K562 (cell line): Measurements from ENCODE around the gene CD40. TPM values are rescaled to one million over a fixed set of nuclear protein-coding genes. Genes with fewer than 3 reads are reported as not detected.

Experiments
- ATAC-seq: fragments of 200-7000 bp; cut with Tn5 transposase; 3 replicates; pipeline ENCODE4 v1.9.1; 2020; ENCODE audit warnings: moderate library complexity
- BruUV-seq: library from RNA; stranded (reverse); fragments of 400-500 nt; replicated peaks from 2 replicates; lab custom pipeline; 2021; lab: Mats Ljungman, UMichigan
- CTCF ChIA-PET: fragments of 300-600 bp; formaldehyde crosslinking; extraction: SDS; loops from one replicate; lab custom pipeline; 2021; ENCODE audit warnings: low intra/inter-chr PET ratio; lab: Yijun Ruan, JAX
- POLR2A ChIA-PET: fragments of 300-600, 350-650 bp; sonication (Branson Sonifier 250); formaldehyde crosslinking; extraction: SDS; loops from one replicate; lab custom pipeline; 2021; ENCODE audit warnings: antibody characterized with exemption, inconsistent platforms; lab: Yijun Ruan, JAX
- DNase-seq, 4 experiments: peaks; one replicate each; pipeline versions ENCODE4 v3.0.0 to v3.0.0-alpha.2; 2011 to 2018; ENCODE audit warnings: low spot score in 3 of 4, mixed read lengths in 3 of 4; ENCODE audit errors: extremely low read depth in 1 of 4
- FAIRE-seq: peaks from 2 replicates; lab custom pipeline; 2011; peaks lifted over from hg19 to GRCh38; lab: Jason Lieb, UNC
- H2AFZ ChIP-seq: 2 replicates; pipeline ENCODE4 v1.6.0; 2011; ENCODE audit warnings: low read depth, low read length, control low read depth, inconsistent platforms
- H3K27ac ChIP-seq: fragments of 200-600 bp; 3 replicates; pipeline ENCODE4 v1.8.0; 2011; ENCODE audit warnings: low read depth, mild to moderate bottlenecking, control low read depth, inconsistent platforms, low read length, moderate library complexity, mixed read lengths; ENCODE audit errors: extremely low read depth
- H3K27me3 ChIP-seq, 2 experiments: fragments of 300-600 bp in 1 of 2; 2 replicates in 1 of 2; 3 replicates in 1 of 2; pipeline versions ENCODE4 v1.6.0 to v1.8.0; 2011; ENCODE audit warnings: inconsistent platforms in 2 of 2, low read length in 2 of 2, mild to moderate bottlenecking in 1 of 2, mixed read lengths in 1 of 2, moderate library complexity in 1 of 2; ENCODE audit not compliant: control insufficient read depth in 2 of 2, insufficient read depth in 2 of 2
- H3K36me3 ChIP-seq: fragments of 300-600 bp; 3 replicates; pipeline ENCODE4 v1.8.0; 2011; ENCODE audit warnings: mild to moderate bottlenecking, low read length, inconsistent platforms; ENCODE audit not compliant: control insufficient read depth, insufficient read depth
- H3K4me1 ChIP-seq, 2 experiments: fragments of 200-600 bp in 1 of 2; replicated peaks in 1 of 2; 2 replicates in 1 of 2; 3 replicates in 1 of 2; pipeline versions ENCODE4 v1.5.1 to v1.8.0; 2011; ENCODE audit warnings: inconsistent platforms in 2 of 2, low read length in 2 of 2, mild to moderate bottlenecking in 1 of 2, mixed read lengths in 1 of 2, moderate library complexity in 1 of 2; ENCODE audit not compliant: control insufficient read depth in 2 of 2, insufficient read depth in 2 of 2
- H3K4me2 ChIP-seq: 2 replicates; pipeline ENCODE4 v1.6.1; 2011; ENCODE audit warnings: low read length, control low read depth, inconsistent platforms, mixed read lengths; ENCODE audit not compliant: insufficient read depth
- H3K4me3 ChIP-seq: fragments of 200-600 bp; sonication (generic), shearing (Covaris generic); 2 replicates; pipeline ENCODE4 v1.5.1; 2016; ENCODE audit warnings: control low read depth, inconsistent platforms
- H3K79me2 ChIP-seq: fragments of 200-600 bp; 3 replicates; pipeline ENCODE4 v1.8.0; 2011; ENCODE audit warnings: low read length, inconsistent platforms; ENCODE audit not compliant: control insufficient read depth, insufficient read depth
- H3K9ac ChIP-seq, 2 experiments: 2 replicates each; pipeline versions ENCODE4 v1.6.0 to v1.6.1; 2011; ENCODE audit warnings: low read depth in 2 of 2, low read length in 2 of 2, control low read depth in 1 of 2, inconsistent platforms in 1 of 2, mild to moderate bottlenecking in 1 of 2, mixed read lengths in 1 of 2; ENCODE audit not compliant: insufficient read depth in 1 of 2
- H3K9me1 ChIP-seq: one replicate; pipeline ENCODE4 v1.6.0; 2011; ENCODE audit warnings: inconsistent platforms, mild to moderate bottlenecking, low read length, moderate library complexity; ENCODE audit not compliant: control insufficient read depth, insufficient read depth
- H3K9me3 ChIP-seq: replicated peaks from 2 replicates; pipeline ENCODE4 v1.5.1; 2011; ENCODE audit warnings: low read depth, low read length, inconsistent platforms; ENCODE audit not compliant: control insufficient read depth, insufficient read depth
- H4K20me1 ChIP-seq: replicated peaks from 2 replicates; pipeline ENCODE4 v1.6.1; 2011; ENCODE audit warnings: low read length, inconsistent platforms, mixed read lengths; ENCODE audit not compliant: control insufficient read depth, insufficient read depth
- BRF1 ChIP-seq: IDR thresholded peaks from 3 replicates; pipeline ENCODE4 v1.6.1; 2011; ENCODE audit warnings: borderline replicate concordance, mild to moderate bottlenecking; ENCODE audit not compliant: insufficient read length; ENCODE audit errors: extremely low read depth
- DACH1 ChIP-seq: fragments of 450-650 bp; IDR thresholded peaks from 2 replicates; pipeline ENCODE4 v1.6.1; 2018; ENCODE audit not compliant: partially characterized antibody
- DDX20 ChIP-seq: fragments of 450-650 bp; IDR thresholded peaks from 2 replicates; pipeline ENCODE4 v1.6.1; 2016; ENCODE audit warnings: missing genetic modification characterization, low read depth, mild to moderate bottlenecking, missing compliant biosample characterization, moderate library complexity
- EZH2 ChIP-seq: IDR thresholded peaks from 2 replicates; pipeline ENCODE4 v1.6.1; 2012; ENCODE audit warnings: low read depth, mild to moderate bottlenecking, inconsistent platforms, low read length, borderline replicate concordance
- MCM5 ChIP-seq: fragments of 450-650 bp; IDR thresholded peaks from 2 replicates; pipeline ENCODE4 v1.6.1; 2016; ENCODE audit warnings: low read depth
- SP2 ChIP-seq: IDR thresholded peaks from 2 replicates; pipeline ENCODE4 v1.6.1; 2011; ENCODE audit warnings: mild to moderate bottlenecking, low read depth, low read length, moderate library complexity; ENCODE audit not compliant: poor library complexity, severe bottlenecking; ENCODE audit errors: extremely low read depth
- whole genome bisulfite sequencing: fragments of 100-300 bp; shearing (Covaris generic); methylation state at CpG from one replicate; pipeline ENCODE4 v1.1.6; 2016; ENCODE audit warnings: low coverage, mixed read lengths; ENCODE audit not compliant: insufficient coverage; ENCODE audit errors: missing lambda C conversion rate; 5-methylcytosine and 5-hydroxymethylcytosine counted together
- in situ Hi-C: fragments of 300-500 bp; cut with MboI; formaldehyde crosslinking; loops from 4 replicates; pipeline ENCODE4 v1.15.0; 2018; ENCODE audit warnings: inconsistent platforms, mixed read lengths
- intact Hi-C: fragments of 100-400 bp; cut with micrococcal nuclease; formaldehyde crosslinking; loops from 2 replicates; pipeline ENCODE4 v1.14.2; 2022
- polyA plus RNA-seq, 8 experiments: library from polyadenylated mRNA; depleted of rRNA in 4 of 8; stranded (reverse) in 5 of 8; unstranded in 3 of 8; fragments of >200 nt; fragmentation: Nextera tagmentation in 2 of 8; fragmentation: Illumina TruSeq in 1 of 8; extraction: Ambion mirVana in 2 of 8; extraction: Trizol in 1 of 8; gene quantifications; 2 replicates each; pipeline versions ENCODE4 v1.2.1 to v1.2.3, GENCODE V29; 2011 to 2014; ENCODE audit warnings: inconsistent platforms in 1 of 8, missing spikeins in 1 of 8
- total RNA-seq, 7 experiments: library from RNA; depleted of rRNA in 6 of 7; stranded (reverse); fragments of >200 nt in 6 of 7; fragmentation: Illumina TruSeq in 2 of 7; extraction: Trizol in 2 of 7; gene quantifications; 2 replicates each; pipeline versions ENCODE4 v1.2.1 to v1.2.3, GENCODE V29; 2011 to 2021; ENCODE audit warnings: low replicate concordance in 1 of 7
- TF ChIP-seq, protein P1 (sequence below), 2 experiments: fragments of 450-650 bp; IDR thresholded peaks; 2 replicates each; pipeline ENCODE4 v1.6.1; 2016; ENCODE audit warnings: mild to moderate bottlenecking in 2 of 2, borderline replicate concordance in 1 of 2, low read depth in 1 of 2, moderate library complexity in 1 of 2
- TF ChIP-seq, protein P2 (sequence below): sonication (generic); formaldehyde crosslinking; IDR thresholded peaks from 2 replicates; pipeline ENCODE4 v1.8.0; 2022; ENCODE audit warnings: mild to moderate bottlenecking, missing genetic modification reagents

The CD40 gene
- total and polyA plus RNA-seq, 9 of the 15 experiments (the other 6 are each of a cell fraction or from before 2014, with no cell fraction given), result 0.76 to 3.7 (median 1.6) TPM

DNA sequence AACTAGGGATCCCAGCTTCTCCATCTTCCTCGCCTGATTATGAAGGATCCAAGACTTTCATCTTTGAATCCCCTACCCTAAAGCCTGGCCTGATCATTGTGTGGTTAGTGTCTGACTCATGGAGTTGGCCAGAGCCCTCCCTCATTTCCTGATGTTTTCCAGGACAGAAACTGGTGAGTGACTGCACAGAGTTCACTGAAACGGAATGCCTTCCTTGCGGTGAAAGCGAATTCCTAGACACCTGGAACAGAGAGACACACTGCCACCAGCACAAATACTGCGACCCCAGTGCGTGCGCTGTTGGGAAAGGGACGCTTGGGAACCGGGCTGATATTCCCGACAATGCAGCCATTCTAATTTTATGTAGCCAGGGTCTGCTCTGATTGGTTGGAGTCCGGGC, 4.0 kb downstream of the CD40 start:
- Histone ChIP-seq H3K9ac (no peak overlapping the region), H3K27ac (no peak overlapping the region), H3K4me3 (no peak overlapping the region), H2AFZ (no peak overlapping the region), H4K20me1 (0 out of 2 replicates have a peak, but pooled peaks cover 9% of the 10 kb centered on the region), H3K4me1 (peaks cover 0 to 12% of the 10 kb centered on the region in 2 experiments; a peak in 2 of 5 replicates), H3K79me2 (no peaks in the 10 kb centered on the region), H3K27me3 (peaks cover 12 to 21% of the 10 kb centered on the region in 2 experiments; a peak in 4 of 5 replicates), H3K9me3 (no peaks in the 10 kb centered on the region), H3K9me1 (no peaks in the 10 kb centered on the region), H3K36me3 (no peaks in the 10 kb centered on the region), H3K4me2 (no peak overlapping the region)
- POLR2A ChIA-PET, result interaction anchor here (1.0 kb wide), 1 partner anchor 15 kb away, joined by 3 read pairs; no protein-coding TSS in a partner anchor
- in situ Hi-C loops, result no loop called here
- no peak for FAIRE-seq
- ATAC-seq, result no peak
- intact Hi-C loops, result no loop called here
- 16% methylated on average over 11 of the region's 11 CpGs for WGBS
- DNase-seq, result no peak
- CTCF ChIA-PET, result no interaction called here
- BruUV-seq, result no TSS peak
- no peak for TF ChIP-seq EZH2
- TF ChIP-seq MCM5, result no peak
- TF ChIP-seq DACH1, result no peak
- no peak for TF ChIP-seq DDX20 (tag)
- TF ChIP-seq BRF1, result no peak
- TF ChIP-seq, protein P1, sequence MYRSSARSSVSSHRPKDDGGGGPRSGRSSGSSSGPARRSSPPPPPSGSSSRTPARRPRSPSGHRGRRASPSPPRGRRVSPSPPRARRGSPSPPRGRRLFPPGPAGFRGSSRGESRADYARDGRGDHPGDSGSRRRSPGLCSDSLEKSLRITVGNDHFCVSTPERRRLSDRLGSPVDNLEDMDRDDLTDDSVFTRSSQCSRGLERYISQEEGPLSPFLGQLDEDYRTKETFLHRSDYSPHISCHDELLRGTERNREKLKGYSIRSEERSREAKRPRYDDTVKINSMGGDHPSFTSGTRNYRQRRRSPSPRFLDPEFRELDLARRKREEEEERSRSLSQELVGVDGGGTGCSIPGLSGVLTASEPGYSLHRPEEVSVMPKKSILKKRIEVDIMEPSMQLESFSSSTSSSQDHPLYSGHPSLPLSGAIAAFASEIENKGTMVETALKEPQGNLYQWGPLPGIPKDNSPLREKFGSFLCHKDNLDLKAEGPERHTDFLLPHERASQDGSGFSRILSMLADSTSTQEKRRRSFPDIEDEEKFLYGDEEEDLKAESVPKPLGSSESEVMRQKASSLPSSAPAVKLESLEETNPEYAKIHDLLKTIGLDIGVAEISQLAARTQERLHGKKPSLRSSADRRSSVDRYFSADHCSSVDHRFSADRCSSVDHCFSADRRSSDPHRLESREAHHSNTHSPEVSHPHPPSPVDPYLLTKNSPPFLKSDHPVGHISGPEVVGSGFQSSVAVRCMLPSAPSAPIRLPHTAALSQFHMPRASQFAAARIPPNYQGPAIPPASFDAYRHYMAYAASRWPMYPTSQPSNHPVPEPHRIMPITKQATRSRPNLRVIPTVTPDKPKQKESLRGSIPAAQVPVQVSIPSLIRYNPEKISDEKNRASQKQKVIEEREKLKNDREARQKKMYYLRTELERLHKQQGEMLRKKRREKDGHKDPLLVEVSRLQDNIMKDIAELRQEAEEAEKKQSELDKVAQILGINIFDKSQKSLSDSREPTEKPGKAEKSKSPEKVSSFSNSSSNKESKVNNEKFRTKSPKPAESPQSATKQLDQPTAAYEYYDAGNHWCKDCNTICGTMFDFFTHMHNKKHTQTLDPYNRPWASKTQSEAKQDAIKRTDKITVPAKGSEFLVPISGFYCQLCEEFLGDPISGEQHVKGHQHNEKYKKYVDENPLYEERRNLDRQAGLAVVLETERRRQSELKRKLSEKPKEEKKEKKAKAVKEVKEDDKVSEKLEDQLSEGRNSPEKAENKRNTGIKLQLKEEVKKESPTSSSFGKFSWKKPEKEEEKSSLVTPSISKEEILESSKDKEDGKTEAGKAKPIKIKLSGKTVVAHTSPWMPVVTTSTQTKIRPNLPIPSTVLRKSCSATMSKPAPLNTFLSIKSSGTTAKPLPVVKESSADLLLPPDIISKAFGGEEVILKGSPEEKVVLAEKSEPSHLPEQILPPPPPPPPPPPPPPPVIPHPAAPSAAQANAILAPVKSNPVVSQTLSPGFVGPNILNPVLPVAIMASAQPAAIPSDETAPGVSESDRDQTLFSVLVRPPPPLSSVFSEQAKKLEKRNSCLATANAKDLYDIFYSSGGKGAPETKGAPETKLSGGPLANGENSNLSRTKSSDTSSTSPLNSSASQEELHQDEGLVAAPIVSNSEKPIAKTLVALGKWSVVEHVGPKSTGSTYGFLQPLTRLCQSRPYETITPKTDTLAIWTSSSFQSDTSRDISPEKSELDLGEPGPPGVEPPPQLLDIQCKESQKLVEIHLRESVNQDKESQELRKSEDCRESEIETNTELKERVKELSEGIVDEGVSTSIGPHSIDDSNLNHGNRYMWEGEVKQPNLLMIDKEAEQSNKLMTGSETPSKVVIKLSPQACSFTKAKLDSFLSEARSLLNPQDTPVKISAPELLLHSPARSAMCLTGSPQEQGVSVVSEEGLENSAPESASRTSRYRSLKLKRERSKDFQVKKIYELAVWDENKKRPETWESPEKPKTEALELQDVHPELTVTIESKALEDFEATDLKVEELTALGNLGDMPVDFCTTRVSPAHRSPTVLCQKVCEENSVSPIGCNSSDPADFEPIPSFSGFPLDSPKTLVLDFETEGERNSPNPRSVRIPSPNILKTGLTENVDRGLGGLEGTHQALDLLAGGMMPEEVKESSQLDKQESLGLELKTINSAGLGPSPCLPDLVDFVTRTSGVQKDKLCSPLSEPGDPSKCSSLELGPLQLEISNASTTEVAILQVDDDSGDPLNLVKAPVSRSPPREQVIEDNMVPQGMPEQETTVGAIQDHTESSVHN (IDR thresholded peaks at IDR 0.05; ENCODE audit: borderline replicate concordance in 1 of 2, low read depth in 1 of 2), result no peak
- no peak for TF ChIP-seq SP2
- TF ChIP-seq, protein P2, sequence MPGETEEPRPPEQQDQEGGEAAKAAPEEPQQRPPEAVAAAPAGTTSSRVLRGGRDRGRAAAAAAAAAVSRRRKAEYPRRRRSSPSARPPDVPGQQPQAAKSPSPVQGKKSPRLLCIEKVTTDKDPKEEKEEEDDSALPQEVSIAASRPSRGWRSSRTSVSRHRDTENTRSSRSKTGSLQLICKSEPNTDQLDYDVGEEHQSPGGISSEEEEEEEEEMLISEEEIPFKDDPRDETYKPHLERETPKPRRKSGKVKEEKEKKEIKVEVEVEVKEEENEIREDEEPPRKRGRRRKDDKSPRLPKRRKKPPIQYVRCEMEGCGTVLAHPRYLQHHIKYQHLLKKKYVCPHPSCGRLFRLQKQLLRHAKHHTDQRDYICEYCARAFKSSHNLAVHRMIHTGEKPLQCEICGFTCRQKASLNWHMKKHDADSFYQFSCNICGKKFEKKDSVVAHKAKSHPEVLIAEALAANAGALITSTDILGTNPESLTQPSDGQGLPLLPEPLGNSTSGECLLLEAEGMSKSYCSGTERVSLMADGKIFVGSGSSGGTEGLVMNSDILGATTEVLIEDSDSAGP (CRISPR knock-in tag), result no peak
